Inferior parietal cortex (tissue), 1 donor: ENCODE results near the gene IL17REL.
"Not testable (repeated sequence)": the region's sequence is repeated elsewhere in the genome, so short reads cannot be mapped to it uniquely, and the experiment has no call there.

ENCODE experiments used
- DNase-seq: peaks from one replicate; pipeline ENCODE4 v3.0.0-alpha.2; 2016; ENCODE audit errors: extremely low spot score

The IL17REL gene

GRCh38 chr22:49989826-49990225 lies 22.7 kb downstream of the IL17REL start:
- DNase-seq, result not testable (repeated sequence)

GRCh38 chr22:49986325-49986724 lies 26.2 kb downstream of the IL17REL start:
- no peak for DNase-seq

- no peak for DNase-seq
Observed at GRCh38 chr22:49983148-49984042, 29.2 kb downstream of the IL17REL start.

- DNase-seq, result not testable (repeated sequence)
Observed at GRCh38 chr22:49981799-49982198, 30.8 kb downstream of the IL17REL start.

- DNase-seq, result no peak
Observed at GRCh38 chr22:49979587-49980264, 32.8 kb downstream of the IL17REL start.

GRCh38 chr22:49977578-49977977 lies 35.0 kb downstream of the IL17REL start:
- no peak for DNase-seq

GRCh38 chr22:49976439-49977175 lies 36.0 kb downstream of the IL17REL start:
- peak; percentile 39 for DNase-seq

GRCh38 chr22:49975543-49976389 lies 36.8 kb downstream of the IL17REL start:
- no peak for DNase-seq

GRCh38 chr22:49973018-49973961 lies 39.3 kb downstream of the IL17REL start:
- DNase-seq, result no peak

- DNase-seq, result no peak
Observed at GRCh38 chr22:49972163-49973017, 40.2 kb downstream of the IL17REL start.

- DNase-seq, result peak; percentile 38
Observed at GRCh38 chr22:49971232-49972162, 41.1 kb downstream of the IL17REL start.

GRCh38 chr22:49970528-49971231 lies 41.9 kb downstream of the IL17REL start:
- DNase-seq, result peak; percentile 89

- no peak for DNase-seq
Observed at GRCh38 chr22:49969751-49970527, 42.6 kb downstream of the IL17REL start.

- DNase-seq, result no peak
Observed at GRCh38 chr22:49968831-49969661, 43.5 kb downstream of the IL17REL start.

- DNase-seq, result no peak
Observed at GRCh38 chr22:49968313-49968830, 44.2 kb downstream of the IL17REL start.
